HCT116 (cell line): ENCODE results near the gene CTNNA1. TPM values are rescaled to one million over a fixed set of nuclear protein-coding genes. Genes with fewer than 3 reads are reported as not detected.

Experiments used
- ATAC-seq: fragments of 200-7000 bp; cut with Tn5 transposase; 2 replicates; pipeline ENCODE4 v1.9.1; 2020; ENCODE audit warnings: mild to moderate bottlenecking, moderate library complexity
- BruUV-seq: library from RNA; stranded (reverse); fragments of 400-500 nt; replicated peaks from 2 replicates; lab custom pipeline; 2021; lab: Mats Ljungman, UMichigan
- CTCF ChIA-PET: fragments of 300-600 bp; sonication (Branson Sonifier 250); formaldehyde crosslinking; loops from one replicate; lab custom pipeline; 2021; ENCODE audit warnings: antibody characterized with exemption; lab: Charles Lee
- POLR2A ChIA-PET: fragments of 300-600, 350-600 bp; sonication (Branson Sonifier 250); formaldehyde crosslinking; loops from one replicate; lab custom pipeline; 2021; ENCODE audit warnings: antibody characterized with exemption; lab: Charles Lee
- RAD21 ChIA-PET, 2 experiments: fragments of 300-600 bp; sonication (Branson Sonifier 250); formaldehyde crosslinking; loops; one replicate each; lab custom pipeline; 2023; ENCODE audit warnings: low total read pairs in 2 of 2; ENCODE audit not compliant: uncharacterized antibody in 2 of 2, unreplicated experiment in 2 of 2, low non-redundant PET in 1 of 2; lab: Charles Lee
- DNase-seq: peaks from one replicate; pipeline ENCODE4 v3.0.0-alpha.2; 2010; ENCODE audit warnings: low read depth, low spot score
- H2AFZ ChIP-seq: fragments of 200-600 bp; shearing (Covaris generic), sonication (generic); 2 replicates; pipeline ENCODE4 v1.6.1; 2017; ENCODE audit warnings: low read depth, mixed run types, mixed read lengths, antibody characterized with exemption, low read length; ENCODE audit not compliant: poor library complexity, severe bottlenecking
- H3K27ac ChIP-seq: 2 replicates; pipeline ENCODE4 v1.5.1; 2012; ENCODE audit warnings: low read depth, low read length
- H3K27me3 ChIP-seq: fragments of 200-600 bp; sonication (generic); 2 replicates; pipeline ENCODE4 v1.6.1; 2016; ENCODE audit warnings: mixed run types, low read length, mixed read lengths; ENCODE audit not compliant: insufficient read depth
- H3K36me3 ChIP-seq, 2 experiments: fragments of 200-500 bp in 1 of 2; fragments of 200-600 bp in 1 of 2; sonication (Bioruptor generic) in 1 of 2; sonication (generic) in 1 of 2; 2 replicates each; pipeline versions ENCODE4 v1.5.1 to v1.6.1; 2014 to 2016; ENCODE audit warnings: low read length in 2 of 2, inconsistent platforms in 1 of 2, mixed read lengths in 1 of 2, mixed run types in 1 of 2; ENCODE audit not compliant: insufficient read depth in 2 of 2, control insufficient read depth in 1 of 2
- H3K4me1 ChIP-seq, 2 experiments: fragments of 200-600 bp in 1 of 2; sonication (generic) in 1 of 2; 2 replicates each; pipeline versions ENCODE4 v1.5.1 to v1.6.1; 2012 to 2017; ENCODE audit warnings: low read length in 2 of 2, inconsistent platforms in 1 of 2, mild to moderate bottlenecking in 1 of 2, mixed read lengths in 1 of 2, mixed run types in 1 of 2, moderate library complexity in 1 of 2; ENCODE audit not compliant: insufficient read depth in 2 of 2, control insufficient read depth in 1 of 2
- H3K4me2 ChIP-seq: fragments of 200-600 bp; sonication (generic); 2 replicates; pipeline ENCODE4 v1.6.1; 2017; ENCODE audit warnings: mixed run types, low read length, mixed read lengths
- H3K4me3 ChIP-seq, 2 experiments: fragments of 200-600 bp in 1 of 2; sonication (generic) in 1 of 2; replicated peaks in 1 of 2; 2 replicates each; pipeline ENCODE4 v1.5.1; 2011 to 2016; ENCODE audit warnings: low read length in 2 of 2, control low read depth in 1 of 2, low read depth in 1 of 2, mild to moderate bottlenecking in 1 of 2, mixed read lengths in 1 of 2, mixed run types in 1 of 2
- H3K79me2 ChIP-seq: fragments of 200-600 bp; sonication (generic); 2 replicates; pipeline ENCODE4 v1.6.1; 2017; ENCODE audit warnings: mild to moderate bottlenecking, mixed run types, low read length, moderate library complexity, mixed read lengths; ENCODE audit not compliant: insufficient read depth
- H3K9ac ChIP-seq: fragments of 200-600 bp; sonication (generic); 2 replicates; pipeline ENCODE4 v1.6.1; 2016; ENCODE audit warnings: low read length, mixed read lengths
- H3K9me2 ChIP-seq: fragments of 200-600 bp; sonication (generic), shearing (Covaris generic); 2 replicates; pipeline ENCODE4 v1.6.1; 2017; ENCODE audit warnings: mixed run types, mild to moderate bottlenecking, moderate library complexity; ENCODE audit not compliant: insufficient read depth
- H3K9me3 ChIP-seq, 2 experiments: fragments of 200-500 bp in 1 of 2; fragments of 200-600 bp in 1 of 2; sonication (Bioruptor generic) in 1 of 2; sonication (generic) in 1 of 2; 2 replicates each; pipeline ENCODE4 v1.6.1; 2014 to 2017; ENCODE audit warnings: low read length in 2 of 2, mixed read lengths in 2 of 2, inconsistent platforms in 1 of 2, low read depth in 1 of 2, mild to moderate bottlenecking in 1 of 2, mixed run types in 1 of 2, moderate library complexity in 1 of 2; ENCODE audit not compliant: control insufficient read depth in 1 of 2, insufficient read depth in 1 of 2
- H4K20me1 ChIP-seq: fragments of 200-600 bp; sonication (generic), shearing (Covaris generic); 2 replicates; pipeline ENCODE4 v1.6.1; 2017; ENCODE audit warnings: mixed run types, mild to moderate bottlenecking, moderate library complexity; ENCODE audit not compliant: insufficient read depth
- ELF1 ChIP-seq: IDR thresholded peaks from 2 replicates; pipeline ENCODE4 v1.6.1; 2012; ENCODE audit warnings: low read depth, borderline replicate concordance
- EZH2 ChIP-seq: fragments of 200-600 bp; sonication (generic); IDR thresholded peaks from 2 replicates; pipeline ENCODE4 v1.6.1; 2017; ENCODE audit warnings: antibody characterized with exemption, mixed run types
- POLR2A ChIP-seq: IDR thresholded peaks from 2 replicates; pipeline ENCODE4 v1.7.0; 2011; ENCODE audit warnings: borderline replicate concordance; ENCODE audit not compliant: insufficient read depth, insufficient read length; ENCODE audit errors: extremely low read depth
- POLR2AphosphoS5 ChIP-seq: IDR thresholded peaks from 2 replicates; pipeline ENCODE4 v1.6.1; 2011; ENCODE audit warnings: mild to moderate bottlenecking, low read depth, low read length, moderate library complexity
- RAD21 ChIP-seq: IDR thresholded peaks from 2 replicates; pipeline ENCODE4 v1.6.1; 2012; ENCODE audit warnings: low read depth, mild to moderate bottlenecking
- SIN3A ChIP-seq: IDR thresholded peaks from 2 replicates; pipeline ENCODE4 v1.6.1; 2012; ENCODE audit warnings: low read depth
- SP1 ChIP-seq: IDR thresholded peaks from 2 replicates; pipeline ENCODE4 v1.6.1; 2012; ENCODE audit warnings: low read depth
- SRF ChIP-seq: IDR thresholded peaks from 2 replicates; pipeline ENCODE4 v1.6.1; 2012; ENCODE audit warnings: low read depth
- TCF7L2 ChIP-seq: IDR thresholded peaks from 2 replicates; pipeline ENCODE4 v1.7.0; 2011; ENCODE audit warnings: borderline replicate concordance, inconsistent platforms; ENCODE audit not compliant: insufficient read depth, insufficient read length; ENCODE audit errors: extremely low read depth
- ZFX ChIP-seq: fragments of 450-650 bp; IDR thresholded peaks from 2 replicates; pipeline ENCODE4 v1.6.1; 2017
- ZNF274 ChIP-seq: fragments of 200-500 bp; sonication (Bioruptor generic); IDR thresholded peaks from 2 replicates; pipeline ENCODE4 v1.6.1; 2014; ENCODE audit warnings: mild to moderate bottlenecking, low read depth, low read length, inconsistent platforms
- intact Hi-C: fragments of 100-400 bp; cut with micrococcal nuclease; formaldehyde crosslinking; loops from 2 replicates; pipeline ENCODE4 v1.10.0; 2022
- total RNA-seq: library from RNA; stranded (reverse); gene quantifications from one replicate; pipeline ENCODE4 v1.2.1, GENCODE V29; 2021; ENCODE audit not compliant: unreplicated experiment
- TF ChIP-seq, protein P1 (sequence below): IDR thresholded peaks from 2 replicates; pipeline ENCODE4 v1.6.1; 2011; ENCODE audit warnings: mild to moderate bottlenecking, low read length, moderate library complexity; ENCODE audit not compliant: insufficient replicate concordance; ENCODE audit errors: extremely low read depth
- TF ChIP-seq, protein P2 (sequence below): IDR thresholded peaks from 2 replicates; pipeline ENCODE4 v1.6.1; 2012
- TF ChIP-seq, protein P3 (sequence below), 3 experiments: fragments of 200-600 bp in 1 of 3; sonication (generic) in 1 of 3; IDR thresholded peaks in 2 of 3; conservative IDR thresholded peaks in 1 of 3; 2 replicates each; pipeline ENCODE4 v1.5.1; 2012 to 2017; ENCODE audit warnings: low read depth in 2 of 3, low read length in 2 of 3, antibody characterized with exemption in 1 of 3, borderline replicate concordance in 1 of 3, control low read depth in 1 of 3, mild to moderate bottlenecking in 1 of 3, mixed read lengths in 1 of 3, mixed run types in 1 of 3, moderate library complexity in 1 of 3; ENCODE audit not compliant: insufficient read depth in 1 of 3
- TF ChIP-seq, protein P4 (sequence below): IDR thresholded peaks from 2 replicates; pipeline ENCODE4 v1.6.1; 2012; ENCODE audit warnings: low read depth

Gene CTNNA1
- total RNA-seq, 1 experiment from 2014 or later: 313 TPM

DNA sequence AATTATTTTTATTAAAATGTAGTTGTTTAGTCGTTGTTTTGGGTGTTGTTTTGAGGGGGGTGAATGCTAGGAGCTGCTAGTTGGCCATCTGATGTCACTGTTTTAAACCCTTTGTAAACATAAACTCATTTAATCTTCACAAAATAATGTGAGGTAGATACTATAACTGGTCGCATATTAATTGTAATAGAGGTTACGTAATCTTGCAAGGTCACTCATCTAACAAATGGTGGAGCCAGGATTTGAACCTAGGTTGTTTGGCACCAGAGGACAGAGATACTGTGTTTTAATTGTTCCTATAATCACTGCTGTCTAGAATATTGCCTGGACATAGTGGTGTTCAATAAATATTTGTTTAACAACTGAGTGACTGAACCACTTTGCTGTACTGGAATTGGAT, 67.5 kb downstream of the CTNNA1 start (continued):
- TF ChIP-seq, protein P1, sequence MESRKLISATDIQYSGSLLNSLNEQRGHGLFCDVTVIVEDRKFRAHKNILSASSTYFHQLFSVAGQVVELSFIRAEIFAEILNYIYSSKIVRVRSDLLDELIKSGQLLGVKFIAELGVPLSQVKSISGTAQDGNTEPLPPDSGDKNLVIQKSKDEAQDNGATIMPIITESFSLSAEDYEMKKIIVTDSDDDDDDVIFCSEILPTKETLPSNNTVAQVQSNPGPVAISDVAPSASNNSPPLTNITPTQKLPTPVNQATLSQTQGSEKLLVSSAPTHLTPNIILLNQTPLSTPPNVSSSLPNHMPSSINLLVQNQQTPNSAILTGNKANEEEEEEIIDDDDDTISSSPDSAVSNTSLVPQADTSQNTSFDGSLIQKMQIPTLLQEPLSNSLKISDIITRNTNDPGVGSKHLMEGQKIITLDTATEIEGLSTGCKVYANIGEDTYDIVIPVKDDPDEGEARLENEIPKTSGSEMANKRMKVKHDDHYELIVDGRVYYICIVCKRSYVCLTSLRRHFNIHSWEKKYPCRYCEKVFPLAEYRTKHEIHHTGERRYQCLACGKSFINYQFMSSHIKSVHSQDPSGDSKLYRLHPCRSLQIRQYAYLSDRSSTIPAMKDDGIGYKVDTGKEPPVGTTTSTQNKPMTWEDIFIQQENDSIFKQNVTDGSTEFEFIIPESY: no peak
- TF ChIP-seq ZFX (no peak), ELF1 (no peak), SP1 (no peak), ZNF274 (no peak), EZH2 (no peak), POLR2A (no peak), RAD21 (no peak)
- TF ChIP-seq, protein P2, sequence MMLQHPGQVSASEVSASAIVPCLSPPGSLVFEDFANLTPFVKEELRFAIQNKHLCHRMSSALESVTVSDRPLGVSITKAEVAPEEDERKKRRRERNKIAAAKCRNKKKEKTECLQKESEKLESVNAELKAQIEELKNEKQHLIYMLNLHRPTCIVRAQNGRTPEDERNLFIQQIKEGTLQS: no peak

DNA sequence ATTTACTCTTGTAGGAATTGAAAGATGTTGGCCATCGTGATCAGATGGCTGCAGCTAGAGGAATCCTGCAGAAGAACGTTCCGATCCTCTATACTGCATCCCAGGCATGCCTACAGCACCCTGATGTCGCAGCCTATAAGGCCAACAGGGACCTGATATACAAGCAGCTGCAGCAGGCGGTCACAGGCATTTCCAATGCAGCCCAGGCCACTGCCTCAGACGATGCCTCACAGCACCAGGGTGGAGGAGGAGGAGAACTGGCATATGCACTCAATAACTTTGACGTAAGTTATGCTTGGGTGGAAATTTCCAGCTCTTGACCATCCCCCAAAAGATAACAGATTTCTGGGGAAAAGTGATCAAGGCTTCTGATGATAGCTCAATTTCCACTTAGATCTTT, 71.3 kb downstream of the CTNNA1 start:
- no peak for DNase-seq
- Histone ChIP-seq H3K9me3 (no peaks in the 10 kb centered on the region), H3K9ac (no peak overlapping the region), H3K9me2 (no peaks in the 10 kb centered on the region), H3K27ac (no peak overlapping the region), H3K79me2 (peaks cover 64% of the 10 kb centered on the region), H3K4me2 (no peak overlapping the region), H4K20me1 (peaks cover 12% of the 10 kb centered on the region; the same call in 1 of the 2 replicates), H3K27me3 (no peaks in the 10 kb centered on the region), H2AFZ (no peak overlapping the region), H3K36me3 (peaks cover 24 to 25% of the 10 kb centered on the region in 2 experiments; a peak in 3 of 4 replicates), H3K4me3 (no peak overlapping the region), H3K4me1 (no peaks in the 10 kb centered on the region)
- RAD21 ChIA-PET: no interaction called here
- no peak for ATAC-seq
- CTCF ChIA-PET: interaction anchor here (0.8 to 2.6 kb wide), 4 partner anchors 10 to 35 kb away, joined by 3 to 10 read pairs (median 3); no protein-coding TSS in a partner anchor
- POLR2A ChIA-PET: no interaction called here
- intact Hi-C loops: no loop called here
- TF ChIP-seq, protein P2: no peak
- TF ChIP-seq TCF7L2 (no peak), SIN3A (no peak), SRF (no peak), ELF1 (no peak), RAD21 (no peak), ZFX (no peak), POLR2AphosphoS5 (no peak), EZH2 (no peak)
- TF ChIP-seq, protein P3, sequence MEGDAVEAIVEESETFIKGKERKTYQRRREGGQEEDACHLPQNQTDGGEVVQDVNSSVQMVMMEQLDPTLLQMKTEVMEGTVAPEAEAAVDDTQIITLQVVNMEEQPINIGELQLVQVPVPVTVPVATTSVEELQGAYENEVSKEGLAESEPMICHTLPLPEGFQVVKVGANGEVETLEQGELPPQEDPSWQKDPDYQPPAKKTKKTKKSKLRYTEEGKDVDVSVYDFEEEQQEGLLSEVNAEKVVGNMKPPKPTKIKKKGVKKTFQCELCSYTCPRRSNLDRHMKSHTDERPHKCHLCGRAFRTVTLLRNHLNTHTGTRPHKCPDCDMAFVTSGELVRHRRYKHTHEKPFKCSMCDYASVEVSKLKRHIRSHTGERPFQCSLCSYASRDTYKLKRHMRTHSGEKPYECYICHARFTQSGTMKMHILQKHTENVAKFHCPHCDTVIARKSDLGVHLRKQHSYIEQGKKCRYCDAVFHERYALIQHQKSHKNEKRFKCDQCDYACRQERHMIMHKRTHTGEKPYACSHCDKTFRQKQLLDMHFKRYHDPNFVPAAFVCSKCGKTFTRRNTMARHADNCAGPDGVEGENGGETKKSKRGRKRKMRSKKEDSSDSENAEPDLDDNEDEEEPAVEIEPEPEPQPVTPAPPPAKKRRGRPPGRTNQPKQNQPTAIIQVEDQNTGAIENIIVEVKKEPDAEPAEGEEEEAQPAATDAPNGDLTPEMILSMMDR (IDR thresholded peaks at IDR 0.05 in 2 of 3, conservative IDR thresholded peaks at IDR 0.05 in 1 of 3; ENCODE audit: borderline replicate concordance in 1 of 3, insufficient read depth in 1 of 3, low read depth in 2 of 3, low read length in 2 of 3): no peak
- TF ChIP-seq, protein P4, sequence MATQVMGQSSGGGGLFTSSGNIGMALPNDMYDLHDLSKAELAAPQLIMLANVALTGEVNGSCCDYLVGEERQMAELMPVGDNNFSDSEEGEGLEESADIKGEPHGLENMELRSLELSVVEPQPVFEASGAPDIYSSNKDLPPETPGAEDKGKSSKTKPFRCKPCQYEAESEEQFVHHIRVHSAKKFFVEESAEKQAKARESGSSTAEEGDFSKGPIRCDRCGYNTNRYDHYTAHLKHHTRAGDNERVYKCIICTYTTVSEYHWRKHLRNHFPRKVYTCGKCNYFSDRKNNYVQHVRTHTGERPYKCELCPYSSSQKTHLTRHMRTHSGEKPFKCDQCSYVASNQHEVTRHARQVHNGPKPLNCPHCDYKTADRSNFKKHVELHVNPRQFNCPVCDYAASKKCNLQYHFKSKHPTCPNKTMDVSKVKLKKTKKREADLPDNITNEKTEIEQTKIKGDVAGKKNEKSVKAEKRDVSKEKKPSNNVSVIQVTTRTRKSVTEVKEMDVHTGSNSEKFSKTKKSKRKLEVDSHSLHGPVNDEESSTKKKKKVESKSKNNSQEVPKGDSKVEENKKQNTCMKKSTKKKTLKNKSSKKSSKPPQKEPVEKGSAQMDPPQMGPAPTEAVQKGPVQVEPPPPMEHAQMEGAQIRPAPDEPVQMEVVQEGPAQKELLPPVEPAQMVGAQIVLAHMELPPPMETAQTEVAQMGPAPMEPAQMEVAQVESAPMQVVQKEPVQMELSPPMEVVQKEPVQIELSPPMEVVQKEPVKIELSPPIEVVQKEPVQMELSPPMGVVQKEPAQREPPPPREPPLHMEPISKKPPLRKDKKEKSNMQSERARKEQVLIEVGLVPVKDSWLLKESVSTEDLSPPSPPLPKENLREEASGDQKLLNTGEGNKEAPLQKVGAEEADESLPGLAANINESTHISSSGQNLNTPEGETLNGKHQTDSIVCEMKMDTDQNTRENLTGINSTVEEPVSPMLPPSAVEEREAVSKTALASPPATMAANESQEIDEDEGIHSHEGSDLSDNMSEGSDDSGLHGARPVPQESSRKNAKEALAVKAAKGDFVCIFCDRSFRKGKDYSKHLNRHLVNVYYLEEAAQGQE: no peak
- no TSS peak for BruUV-seq
